Activated CD4-positive, alpha-beta T cell treated with anti-CD3 and anti-CD28 coated beads, Interleukin-2, amount 10 ng/mL, durations not matched to agents 7 days and 5 days (primary cell): Measurements from ENCODE around the gene PARD3B. TPM values are rescaled to one million over a fixed set of nuclear protein-coding genes. Genes with fewer than 3 reads are reported as not detected.

Source experiments
- CTCF ChIA-PET: fragments of 350-600 bp; sonication (Branson Sonifier 250); formaldehyde crosslinking; loops from one replicate; lab custom pipeline; 2021; ENCODE audit warnings: antibody characterized with exemption; lab: Charles Lee
- POLR2A ChIA-PET: fragments of 350-600 bp; sonication (Branson Sonifier 250); formaldehyde crosslinking; loops from one replicate; lab custom pipeline; 2021; ENCODE audit warnings: antibody characterized with exemption; lab: Charles Lee
- DNase-seq: peaks from one replicate; pipeline ENCODE4 v3.0.0-alpha.2; 2020
- H3K27ac Mint-ChIP-seq: one replicate; pipeline ENCODE4 v1.8.0; 2021; ENCODE audit warnings: mild to moderate bottlenecking, moderate library complexity, mixed read lengths
- H3K27me3 Mint-ChIP-seq: one replicate; pipeline ENCODE4 v1.8.0; 2021; ENCODE audit warnings: mixed read lengths
- H3K36me3 Mint-ChIP-seq: one replicate; pipeline ENCODE4 v1.8.0; 2021; ENCODE audit warnings: low read depth, mixed read lengths
- H3K4me1 Mint-ChIP-seq: one replicate; pipeline ENCODE4 v1.8.0; 2021; ENCODE audit warnings: mixed read lengths
- H3K4me3 Mint-ChIP-seq: one replicate; pipeline ENCODE4 v1.8.0; 2021; ENCODE audit warnings: mild to moderate bottlenecking, moderate library complexity, mixed read lengths
- H3K9me3 Mint-ChIP-seq: one replicate; pipeline ENCODE4 v1.8.0; 2021; ENCODE audit warnings: mixed read lengths
- total RNA-seq, 2 experiments: library from RNA; stranded (reverse); gene quantifications; one replicate each; pipeline ENCODE4 v1.2.3, GENCODE V29; 2021

The PARD3B gene
- total RNA-seq, 2 experiments from 2014 or later = 0.50 to 0.77 TPM

DNA sequence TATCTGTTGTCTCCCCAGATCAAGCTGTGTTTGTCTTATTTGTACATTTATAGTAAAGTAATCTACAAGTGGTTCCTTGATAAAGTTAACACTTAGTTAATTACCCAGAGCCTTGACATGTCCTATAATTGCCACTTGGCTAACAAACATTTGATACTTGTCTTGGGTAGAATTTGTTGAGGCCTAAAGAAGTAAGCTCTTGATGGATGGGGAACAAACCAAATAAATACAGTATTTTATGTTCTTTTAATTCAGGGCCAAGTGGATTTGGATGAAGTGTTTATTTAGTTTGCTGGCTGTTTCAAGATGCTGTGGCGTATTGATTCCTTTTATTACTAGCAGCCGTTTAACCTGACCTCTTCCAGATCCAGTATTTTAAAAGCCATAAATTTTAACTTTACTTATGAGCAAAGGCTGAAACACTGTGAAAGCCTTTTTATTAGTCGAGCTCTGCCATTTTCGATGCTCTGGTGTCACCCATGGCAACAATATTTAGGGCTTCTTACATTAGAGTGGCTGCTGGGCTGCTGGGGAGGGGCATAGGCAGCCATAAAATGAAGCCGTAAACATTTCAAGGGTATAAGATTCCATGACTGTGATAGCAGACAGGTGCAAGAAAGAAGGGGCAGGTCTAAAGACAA is 735.4 kb downstream of the PARD3B start:
- POLR2A ChIA-PET = no interaction called here
- Mint-ChIP-seq H3K4me3 (no peak overlapping the region), H3K27me3 (peaks cover 7% of the 10 kb centered on the region), H3K36me3 (no peaks in the 10 kb centered on the region), H3K4me1 (no peaks in the 10 kb centered on the region), H3K27ac (no peak overlapping the region), H3K9me3 (peaks cover 6% of the 10 kb centered on the region)
- no peak for DNase-seq
- CTCF ChIA-PET = interaction anchor here (1.5 kb wide), 1 partner anchor 36 kb away, joined by 3 read pairs; no protein-coding TSS in a partner anchor

DNA sequence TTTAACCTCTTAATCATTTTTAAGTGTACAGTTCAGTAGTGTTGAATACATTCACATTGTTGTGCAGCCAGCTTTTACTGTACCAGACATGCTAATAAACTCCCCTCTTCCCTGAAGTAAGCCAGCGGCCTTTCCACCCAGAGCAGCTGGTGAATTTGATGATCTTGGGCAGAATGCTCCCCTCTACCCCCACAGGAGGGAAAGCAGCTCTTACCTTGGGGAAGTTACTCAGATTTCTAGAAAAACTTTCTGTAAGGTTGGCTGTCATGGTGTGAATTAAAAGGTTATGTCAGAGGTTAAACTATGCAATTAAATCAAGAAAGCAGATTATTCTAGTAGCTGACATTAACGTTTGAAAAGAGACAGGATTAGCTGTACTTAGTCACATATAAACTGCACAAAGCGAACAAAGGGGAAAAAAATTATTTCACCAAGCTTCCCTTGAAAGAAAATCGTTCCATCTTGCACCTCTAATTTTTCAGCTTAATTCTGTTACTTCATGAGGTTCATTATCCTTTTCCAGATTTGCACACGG is 738.5 kb downstream of the PARD3B start:
- Mint-ChIP-seq H3K27me3 (no peaks in the 10 kb centered on the region), H3K9me3 (no peaks in the 10 kb centered on the region), H3K4me1 (no peaks in the 10 kb centered on the region), H3K4me3 (no peak overlapping the region), H3K36me3 (no peaks in the 10 kb centered on the region), H3K27ac (no peak overlapping the region)
- ChIA-PET POLR2A (no interaction called here), CTCF (no interaction called here)
- no peak for DNase-seq

DNA sequence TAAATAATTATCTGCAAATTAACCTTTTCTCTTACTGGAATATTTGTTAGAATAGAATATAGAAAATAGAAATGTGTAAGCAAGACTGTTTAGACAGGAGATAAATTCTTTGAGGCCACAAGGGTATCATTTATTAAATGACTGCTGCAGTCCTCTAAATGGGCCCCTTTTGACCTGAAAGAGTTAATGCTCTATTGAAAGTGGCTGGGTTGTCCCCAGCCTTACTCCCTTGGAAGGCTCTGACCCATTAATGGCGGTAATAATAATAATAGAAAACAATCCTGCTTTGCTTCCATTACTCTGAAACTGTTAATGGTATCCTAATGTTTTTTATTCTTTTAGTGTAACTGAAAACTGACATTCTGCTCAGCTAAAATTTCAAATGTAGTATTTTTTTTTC is 739.1 kb downstream of the PARD3B start:
- Mint-ChIP-seq H3K4me1 (no peaks in the 10 kb centered on the region), H3K27ac (no peak overlapping the region), H3K9me3 (no peaks in the 10 kb centered on the region), H3K36me3 (no peaks in the 10 kb centered on the region), H3K4me3 (no peak overlapping the region), H3K27me3 (no peaks in the 10 kb centered on the region)
- ChIA-PET CTCF (no interaction called here), POLR2A (no interaction called here)
- no peak for DNase-seq

DNA sequence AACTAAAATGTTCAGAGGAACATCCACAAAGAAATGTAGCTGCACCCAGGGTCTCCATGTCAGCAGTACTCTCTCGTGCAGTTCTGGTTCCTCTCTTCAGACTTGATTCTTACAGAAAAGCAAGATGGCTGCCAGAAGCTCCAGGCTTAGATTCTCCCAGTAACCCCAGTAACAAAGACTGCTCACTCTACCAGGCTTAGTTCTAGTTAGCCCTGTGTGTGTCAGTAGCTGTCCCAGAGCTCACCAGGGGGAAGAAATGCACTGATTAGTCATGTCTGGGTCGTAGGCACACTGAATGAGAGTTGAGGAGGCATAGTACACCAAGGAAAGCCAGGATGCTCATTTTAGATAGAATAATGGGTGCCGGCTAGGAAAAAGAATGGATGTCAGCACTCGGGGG is 742.0 kb downstream of the PARD3B start:
- Mint-ChIP-seq H3K27me3 (no peaks in the 10 kb centered on the region), H3K9me3 (peaks cover 3% of the 10 kb centered on the region), H3K4me1 (no peaks in the 10 kb centered on the region), H3K27ac (no peak overlapping the region), H3K36me3 (no peaks in the 10 kb centered on the region), H3K4me3 (no peak overlapping the region)
- ChIA-PET POLR2A (no interaction called here), CTCF (no interaction called here)
- DNase-seq = no peak

DNA sequence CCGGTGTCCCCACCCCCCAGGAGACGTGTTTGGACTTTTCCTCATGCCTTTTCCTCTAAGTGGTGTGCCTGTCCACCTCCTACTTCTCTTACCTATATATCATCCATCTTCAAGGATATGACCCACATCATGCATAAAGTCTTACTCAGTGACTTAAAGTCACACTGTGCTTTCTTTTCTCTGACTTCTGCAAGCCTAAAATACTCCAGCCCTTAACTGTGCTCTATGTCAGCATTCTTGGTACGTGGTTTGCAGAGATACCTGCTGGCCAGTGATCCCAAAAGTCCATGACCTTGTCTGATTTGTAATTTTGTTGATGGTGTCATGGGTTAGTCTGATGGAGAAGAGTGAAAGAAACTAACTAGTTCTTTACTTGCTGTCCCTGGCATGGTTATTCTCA is 743.4 kb downstream of the PARD3B start:
- Mint-ChIP-seq H3K4me3 (no peak overlapping the region), H3K36me3 (no peaks in the 10 kb centered on the region), H3K27ac (no peak overlapping the region), H3K27me3 (no peaks in the 10 kb centered on the region), H3K4me1 (no peaks in the 10 kb centered on the region), H3K9me3 (peaks cover 6% of the 10 kb centered on the region)
- no peak for DNase-seq
- ChIA-PET POLR2A (no interaction called here), CTCF (no interaction called here)

DNA sequence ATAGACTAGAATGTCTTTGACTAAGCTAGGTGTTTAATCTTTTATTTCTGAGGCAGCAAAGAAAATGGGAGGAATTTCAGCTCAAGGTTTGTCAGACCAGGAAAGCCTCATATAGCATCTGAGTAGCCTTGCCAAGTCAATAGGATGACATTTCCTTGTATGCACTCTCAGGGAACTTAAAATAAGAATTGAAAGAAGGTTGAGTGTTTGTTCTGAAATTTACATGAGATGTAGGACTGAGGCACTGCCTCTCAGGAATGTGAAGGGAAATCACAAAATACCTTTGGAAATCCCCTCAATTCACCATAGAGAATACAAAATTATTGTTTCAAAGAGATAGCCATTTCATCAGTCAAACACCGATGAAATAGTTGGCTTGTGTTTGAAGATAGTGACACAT is 745.0 kb downstream of the PARD3B start:
- H3K27me3 Mint-ChIP-seq = no peaks in the 10 kb centered on the region
- DNase-seq = no peak
- H3K27ac Mint-ChIP-seq = no peak overlapping the region
- H3K36me3 Mint-ChIP-seq = no peaks in the 10 kb centered on the region
- H3K4me1 Mint-ChIP-seq = no peaks in the 10 kb centered on the region
- ChIA-PET POLR2A (no interaction called here), CTCF (interaction anchor here (1.2 kb wide), 1 partner anchor 28 kb away, joined by 3 read pairs; no protein-coding TSS in a partner anchor)
- H3K9me3 Mint-ChIP-seq = peaks cover 6% of the 10 kb centered on the region
- H3K4me3 Mint-ChIP-seq = no peak overlapping the region

DNA sequence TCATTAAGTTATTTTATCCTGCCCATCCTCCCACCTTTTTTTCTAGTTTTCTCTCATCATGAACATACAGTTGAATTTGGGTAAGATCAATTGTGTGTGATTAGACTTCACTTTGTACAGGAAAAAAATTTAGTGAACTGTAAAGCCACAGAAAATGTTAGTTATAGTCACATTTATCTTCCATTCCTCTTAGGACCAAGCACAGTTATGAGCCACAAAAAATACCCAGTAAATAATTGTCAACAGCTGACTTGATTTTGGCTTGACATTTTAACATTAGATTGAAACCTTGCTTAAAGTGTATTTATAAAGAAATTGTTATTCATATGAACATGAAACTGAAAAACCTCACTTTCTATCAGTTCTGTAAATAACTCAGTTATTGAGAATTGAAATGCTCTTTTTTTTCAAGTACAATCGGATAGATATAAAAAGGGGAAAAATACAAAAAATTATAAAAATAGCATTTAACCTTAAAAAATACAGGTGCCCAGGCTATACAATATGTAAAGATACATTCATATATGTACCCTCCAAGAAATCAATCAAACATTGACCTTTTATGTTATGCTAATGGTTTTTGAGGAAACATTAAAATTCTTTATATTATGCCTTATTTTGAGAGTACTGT is 747.5 kb downstream of the PARD3B start:
- ChIA-PET CTCF (no interaction called here), POLR2A (no interaction called here)
- Mint-ChIP-seq H3K4me3 (no peak overlapping the region), H3K9me3 (peaks cover 6% of the 10 kb centered on the region), H3K27ac (no peak overlapping the region), H3K4me1 (no peaks in the 10 kb centered on the region), H3K36me3 (no peaks in the 10 kb centered on the region), H3K27me3 (no peaks in the 10 kb centered on the region)
- no peak for DNase-seq

DNA sequence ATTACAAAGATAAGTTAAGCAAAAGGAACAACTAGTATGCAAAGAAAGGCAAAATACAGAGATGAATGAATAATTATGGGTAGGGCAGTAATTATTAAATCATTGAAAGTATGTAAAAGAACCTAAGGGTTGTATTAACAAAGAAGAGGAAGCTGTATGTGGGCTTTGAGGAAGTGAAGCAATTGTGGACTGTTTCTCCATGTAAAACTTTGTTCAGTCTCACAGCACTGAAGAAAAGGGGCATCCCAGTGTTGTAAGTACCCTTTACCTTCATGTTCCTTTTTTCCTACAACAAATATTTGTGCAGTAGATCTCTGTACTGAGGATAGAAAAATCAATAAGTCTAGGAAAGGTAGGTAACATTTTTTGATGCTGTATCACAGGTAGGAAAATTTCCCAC is 748.3 kb downstream of the PARD3B start:
- Mint-ChIP-seq H3K4me1 (no peaks in the 10 kb centered on the region), H3K27ac (no peak overlapping the region), H3K36me3 (no peaks in the 10 kb centered on the region), H3K4me3 (no peak overlapping the region), H3K27me3 (no peaks in the 10 kb centered on the region), H3K9me3 (peaks cover 6% of the 10 kb centered on the region)
- DNase-seq = no peak
- ChIA-PET CTCF (no interaction called here), POLR2A (no interaction called here)

DNA sequence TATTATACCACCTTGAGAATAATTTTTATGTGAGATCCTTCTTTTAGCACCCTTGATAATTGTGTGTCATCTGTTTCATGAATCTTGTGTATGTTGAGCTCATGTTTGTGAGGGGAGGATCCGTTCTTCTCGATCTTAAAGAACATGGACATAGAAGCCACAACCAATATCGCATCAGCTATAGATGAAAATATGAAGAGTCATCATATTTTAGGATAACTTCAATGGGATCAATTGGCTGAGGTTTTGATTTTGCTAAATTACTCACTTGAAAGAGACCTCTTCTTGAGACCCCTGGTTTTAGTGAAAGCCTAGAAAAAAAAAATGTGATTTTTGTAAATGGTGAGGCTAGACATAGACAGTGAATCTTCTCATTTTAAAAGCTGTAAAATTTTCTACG is 751.7 kb downstream of the PARD3B start:
- CTCF ChIA-PET = no interaction called here
- H3K27ac Mint-ChIP-seq = no peak overlapping the region
- peaks cover 3% of the 10 kb centered on the region for H3K9me3 Mint-ChIP-seq
- DNase-seq = no peak
- no peaks in the 10 kb centered on the region for H3K4me1 Mint-ChIP-seq
- POLR2A ChIA-PET = no interaction called here
- H3K27me3 Mint-ChIP-seq = no peaks in the 10 kb centered on the region
- no peaks in the 10 kb centered on the region for H3K36me3 Mint-ChIP-seq
- no peak overlapping the region for H3K4me3 Mint-ChIP-seq

DNA sequence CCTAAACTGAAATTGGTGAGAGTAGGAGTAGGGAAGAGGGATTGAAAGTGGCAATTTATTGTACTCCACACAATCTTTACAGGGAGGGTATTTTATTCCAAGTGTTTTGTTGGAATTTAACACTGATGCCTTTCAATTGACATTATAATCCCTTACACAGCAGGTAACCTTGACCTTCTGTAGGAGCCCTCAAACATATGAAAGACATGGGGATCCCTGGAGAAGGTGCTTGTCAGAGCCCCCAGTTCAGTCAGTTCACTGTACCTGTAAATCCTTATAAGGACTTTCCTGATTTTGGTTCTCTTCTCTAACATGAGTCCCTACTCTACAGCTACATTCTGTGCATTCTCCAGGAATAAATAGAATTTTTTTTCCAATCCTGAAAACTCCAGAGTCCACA is 752.1 kb downstream of the PARD3B start:
- H3K27me3 Mint-ChIP-seq = no peaks in the 10 kb centered on the region
- ChIA-PET POLR2A (no interaction called here), CTCF (no interaction called here)
- H3K27ac Mint-ChIP-seq = no peak overlapping the region
- no peak overlapping the region for H3K4me3 Mint-ChIP-seq
- H3K9me3 Mint-ChIP-seq = peaks cover 3% of the 10 kb centered on the region
- H3K4me1 Mint-ChIP-seq = no peaks in the 10 kb centered on the region
- DNase-seq = no peak
- H3K36me3 Mint-ChIP-seq = no peaks in the 10 kb centered on the region

DNA sequence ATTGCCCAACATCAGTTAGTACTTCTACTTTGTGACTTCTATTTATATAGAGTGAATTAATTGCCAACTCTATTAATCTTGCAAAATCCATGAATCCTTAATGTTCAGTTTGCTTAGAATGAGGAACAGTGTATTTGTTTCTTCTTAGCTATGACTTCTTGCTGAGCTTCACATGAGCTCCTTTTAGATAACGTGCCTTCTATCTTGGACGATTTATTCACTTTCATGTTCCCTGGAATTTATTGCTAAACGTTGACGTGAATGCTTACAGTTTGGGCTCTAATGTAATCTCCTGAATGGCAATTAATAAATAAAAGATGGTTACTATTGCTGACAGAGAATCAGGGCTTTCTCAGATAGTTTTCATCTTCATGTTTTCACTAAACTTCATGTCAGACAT is 752.6 kb downstream of the PARD3B start:
- POLR2A ChIA-PET = no interaction called here
- Mint-ChIP-seq H3K4me3 (no peak overlapping the region), H3K9me3 (no peaks in the 10 kb centered on the region), H3K27me3 (no peaks in the 10 kb centered on the region), H3K4me1 (no peaks in the 10 kb centered on the region), H3K36me3 (no peaks in the 10 kb centered on the region), H3K27ac (no peak overlapping the region)
- DNase-seq = no peak
- CTCF ChIA-PET = interaction anchor here (0.7 kb wide), 1 partner anchor 27 kb away, joined by 4 read pairs; no protein-coding TSS in a partner anchor

DNA sequence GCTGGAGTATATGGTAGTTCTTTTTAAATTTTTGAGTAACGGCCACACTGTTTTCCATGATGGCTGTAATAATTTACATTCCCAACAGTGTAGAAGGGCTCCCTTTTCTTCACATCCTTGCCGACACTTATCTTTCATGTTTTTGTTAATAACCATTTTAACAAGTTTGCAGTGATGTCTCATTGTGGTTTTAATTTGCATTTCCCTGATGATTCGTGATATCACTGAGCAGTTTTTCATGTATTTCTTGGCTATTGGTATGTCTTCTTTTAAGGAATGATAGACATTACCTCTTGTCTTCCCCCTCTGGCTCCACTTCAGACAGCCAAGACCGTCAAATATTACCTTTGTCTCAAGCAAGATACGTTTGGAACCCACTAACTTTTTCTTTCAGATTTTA is 765.9 kb downstream of the PARD3B start:
- H3K27ac Mint-ChIP-seq = no peak overlapping the region
- H3K36me3 Mint-ChIP-seq = peaks cover 2% of the 10 kb centered on the region
- peaks cover 2% of the 10 kb centered on the region for H3K9me3 Mint-ChIP-seq
- no peaks in the 10 kb centered on the region for H3K4me1 Mint-ChIP-seq
- ChIA-PET CTCF (interaction anchor here (0.7 kb wide), 1 partner anchor 110 kb away, joined by 5 read pairs; no protein-coding TSS in a partner anchor), POLR2A (no interaction called here)
- no peak overlapping the region for H3K4me3 Mint-ChIP-seq
- H3K27me3 Mint-ChIP-seq = no peaks in the 10 kb centered on the region
- DNase-seq = no peak

DNA sequence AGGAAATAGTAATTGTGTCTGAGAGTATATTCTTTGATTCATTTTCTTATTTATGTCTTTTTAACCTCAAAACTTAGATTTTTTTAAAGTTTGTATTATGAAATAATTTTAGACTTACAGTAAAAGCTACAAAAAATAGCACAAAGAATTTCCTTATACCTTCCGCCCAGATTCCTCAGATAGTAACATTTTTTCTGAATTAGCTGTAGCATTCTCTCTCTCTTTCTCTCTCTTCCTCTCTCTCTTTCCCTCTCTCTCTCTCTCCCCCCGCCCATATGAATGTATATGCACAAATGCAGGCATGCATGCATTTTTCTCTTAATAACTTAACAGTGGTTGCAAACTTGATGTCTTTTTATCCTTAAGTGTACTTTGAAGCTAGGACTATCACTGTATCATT is 776.0 kb downstream of the PARD3B start:
- H3K27me3 Mint-ChIP-seq = peaks cover 7% of the 10 kb centered on the region
- POLR2A ChIA-PET = no interaction called here
- H3K9me3 Mint-ChIP-seq = peaks cover 9% of the 10 kb centered on the region
- H3K4me1 Mint-ChIP-seq = no peaks in the 10 kb centered on the region
- CTCF ChIA-PET = no interaction called here
- H3K4me3 Mint-ChIP-seq = no peak overlapping the region
- no peaks in the 10 kb centered on the region for H3K36me3 Mint-ChIP-seq
- DNase-seq = no peak
- no peak overlapping the region for H3K27ac Mint-ChIP-seq
